Activated T-cell treated with anti-CD3 and anti-CD28 coated beads for 48 hours (primary cell): Measurements from ENCODE around the gene COX5A.
"Not testable (repeated sequence)": the region's sequence is repeated elsewhere in the genome, so short reads cannot be mapped to it uniquely, and the experiment has no call there.

ENCODE experiments used
- DNase-seq: peaks from one replicate; pipeline ENCODE4 v3.0.0-alpha.2; 2020; ENCODE audit warnings: low read depth

The COX5A gene

DNA sequence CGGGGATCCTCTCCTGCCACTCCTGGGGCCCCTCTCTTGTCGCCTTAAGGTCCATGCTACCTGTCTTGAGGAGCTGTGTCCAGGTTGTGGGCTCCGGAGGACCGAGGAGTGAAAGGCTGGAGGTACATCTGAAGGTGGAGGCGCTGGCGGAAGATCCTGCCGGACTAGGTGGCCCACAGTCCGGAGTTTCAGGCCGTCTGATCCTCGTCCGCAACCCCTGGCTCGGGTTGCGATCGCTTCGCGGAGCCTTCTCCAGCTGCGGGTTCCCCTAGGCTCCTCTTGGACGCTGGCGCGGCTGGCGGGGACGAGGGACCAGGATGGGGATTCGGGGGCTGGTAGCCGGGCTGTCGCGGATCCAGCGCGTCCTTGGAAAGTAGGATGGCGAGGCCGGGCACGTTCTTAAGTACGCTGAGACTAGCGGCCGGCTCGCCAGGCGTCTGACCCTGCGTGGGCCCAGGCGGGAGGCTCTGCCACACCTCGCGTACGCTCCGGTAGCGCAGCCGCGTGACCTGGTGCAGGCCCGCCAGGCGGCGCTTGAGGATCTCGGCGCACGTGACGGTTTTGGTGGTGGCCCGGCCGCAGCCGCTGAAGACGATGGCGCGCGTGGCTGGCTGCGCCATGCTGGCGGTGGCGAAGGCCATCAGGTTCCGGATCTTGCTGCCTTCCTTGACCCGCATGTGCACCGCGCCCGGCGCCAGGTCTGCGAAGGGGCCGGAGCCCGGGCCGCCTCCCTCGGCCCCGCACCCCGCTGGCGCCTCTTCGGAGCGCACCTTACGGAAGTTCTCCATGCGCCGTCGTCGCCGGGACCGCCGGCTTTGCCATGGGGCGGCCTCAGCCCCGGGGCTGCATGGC lies 18.1 kb upstream of the COX5A start:
- peak; percentile 76 for DNase-seq

DNA sequence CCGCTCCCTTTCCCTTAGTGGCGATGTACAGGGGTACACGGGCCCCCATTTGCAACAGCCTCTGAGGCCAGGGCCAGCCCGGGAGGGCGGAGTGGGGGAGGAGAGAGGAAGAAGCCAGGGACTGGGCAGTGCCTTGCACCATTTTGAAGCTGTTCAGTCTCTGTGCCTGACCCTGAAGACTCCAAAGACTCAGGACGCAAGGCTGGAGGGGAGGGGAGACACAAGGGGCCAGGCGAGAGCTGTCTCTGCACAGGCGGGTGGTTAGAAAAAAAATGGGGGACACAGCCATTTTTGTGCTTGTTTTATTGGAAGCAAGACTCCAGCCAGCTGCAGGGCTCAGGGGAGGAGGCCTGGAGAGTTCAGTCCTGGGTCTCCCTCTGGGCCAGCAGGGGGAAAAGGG lies 17.1 kb upstream of the COX5A start:
- no peak for DNase-seq

DNA sequence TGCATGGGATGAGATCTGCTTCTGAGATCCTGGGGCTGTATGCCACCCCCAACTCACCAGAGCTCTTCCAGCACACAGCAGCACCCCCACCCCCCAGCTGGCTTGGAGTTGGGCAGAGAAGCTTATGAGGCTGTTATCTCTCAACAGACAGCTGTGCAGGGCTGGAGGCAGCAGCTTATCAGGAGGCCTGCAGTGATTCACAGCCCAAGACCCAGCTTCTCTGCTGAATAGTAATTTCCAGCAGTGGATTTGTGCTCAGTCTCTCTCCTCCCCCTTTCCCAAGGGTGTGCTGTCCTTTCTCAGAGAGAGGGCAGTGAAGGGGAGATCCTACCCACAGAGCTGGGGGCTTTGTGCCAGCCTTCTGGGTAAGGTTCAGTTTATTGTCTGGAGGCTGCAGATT lies 16.6 kb upstream of the COX5A start:
- DNase-seq: no peak

DNA sequence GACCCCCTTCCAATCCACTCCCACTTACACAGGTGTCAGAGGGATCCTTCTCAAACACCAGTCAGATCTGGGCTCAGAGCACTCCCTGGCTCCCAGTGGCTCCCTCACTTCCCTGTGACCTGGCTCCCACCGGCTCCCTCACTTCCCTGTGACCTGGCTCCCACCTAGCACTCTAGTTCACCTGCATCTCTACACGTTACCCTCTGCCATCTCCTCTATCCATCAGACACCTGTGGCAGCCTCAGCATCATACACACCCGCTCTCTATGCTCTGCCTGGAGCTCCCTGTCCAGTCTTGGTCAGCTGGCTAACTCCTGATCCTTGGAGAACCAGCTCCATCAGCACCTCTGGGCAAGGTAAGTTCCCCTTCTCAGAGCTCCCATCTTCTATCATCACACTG lies 13.1 kb upstream of the COX5A start:
- no peak for DNase-seq

DNA sequence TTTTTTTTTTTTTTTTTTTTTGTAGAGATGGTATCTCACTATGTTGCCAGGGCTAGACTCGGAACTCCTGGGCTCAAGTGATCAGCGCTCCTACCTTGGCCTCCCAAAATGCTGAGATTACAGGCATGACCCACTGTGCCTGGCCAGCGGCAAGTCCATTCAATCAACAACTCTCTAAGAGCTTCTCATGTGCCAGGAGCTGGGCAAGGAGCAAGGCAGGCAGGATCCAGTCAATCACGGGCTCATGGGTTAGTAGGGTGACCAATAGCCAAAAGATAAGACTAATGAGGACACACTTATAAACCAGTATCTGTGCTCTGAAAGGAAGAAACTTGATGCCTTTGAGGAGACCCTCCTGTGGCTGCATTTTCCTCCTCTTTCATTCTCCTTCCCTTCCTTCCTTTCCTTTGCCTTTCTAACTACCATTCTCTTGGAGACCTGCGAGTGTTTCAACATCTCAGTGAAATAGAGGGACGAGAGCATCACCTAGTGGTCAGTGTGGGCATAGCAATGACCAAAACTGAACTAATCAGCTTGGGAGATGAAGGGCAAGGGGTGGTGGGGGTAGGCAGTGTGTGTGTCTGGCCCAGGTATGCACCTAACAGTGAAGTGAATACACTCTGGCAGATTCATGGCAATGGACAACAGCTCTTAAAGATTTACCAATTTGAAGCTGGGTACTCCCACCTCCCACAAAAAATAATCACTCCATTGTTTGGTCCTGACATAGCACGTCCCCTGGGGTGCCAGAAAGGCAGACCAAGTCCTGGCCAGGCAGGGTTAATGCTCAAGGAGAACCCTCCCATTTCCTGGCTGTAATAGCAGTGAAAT lies 12.4 kb upstream of the COX5A start:
- DNase-seq: peak; percentile 68

DNA sequence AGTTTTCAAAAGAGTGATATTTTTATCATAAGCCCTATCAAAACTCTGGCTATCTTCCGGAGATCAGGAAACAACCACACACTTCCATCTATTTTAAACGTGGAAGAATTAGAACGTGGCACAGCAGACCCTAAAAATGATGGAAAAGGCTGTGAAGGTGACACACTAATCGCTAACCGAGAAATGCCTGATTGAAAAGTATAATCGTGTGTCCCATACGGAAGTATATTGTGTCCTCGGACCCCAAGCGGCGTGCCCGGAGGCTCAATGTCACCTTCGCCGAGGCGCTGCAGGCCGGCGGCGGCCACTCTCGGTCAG lies 642 bp downstream of the COX5A start:
- DNase-seq: no peak

DNA sequence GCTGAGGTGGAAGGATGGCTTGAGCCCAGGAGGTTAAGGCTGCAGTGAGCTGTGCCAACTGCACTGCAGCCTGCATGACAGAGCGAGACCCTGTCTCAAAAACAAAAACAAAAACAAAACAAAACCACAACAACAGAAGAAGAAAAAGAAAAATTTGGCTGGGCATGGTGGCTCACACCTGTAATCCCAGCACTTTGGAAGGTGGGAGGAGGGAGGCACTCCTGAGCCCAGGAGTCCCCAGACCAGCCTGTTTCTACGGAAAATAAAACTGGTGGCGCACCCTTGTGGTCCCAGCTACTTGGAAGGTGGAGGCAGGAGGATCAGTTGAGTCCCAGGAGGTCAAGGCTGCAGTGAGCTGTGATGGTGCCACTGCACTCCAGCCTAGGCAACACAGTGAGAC lies 2.7 kb downstream of the COX5A start:
- not testable (repeated sequence) for DNase-seq

DNA sequence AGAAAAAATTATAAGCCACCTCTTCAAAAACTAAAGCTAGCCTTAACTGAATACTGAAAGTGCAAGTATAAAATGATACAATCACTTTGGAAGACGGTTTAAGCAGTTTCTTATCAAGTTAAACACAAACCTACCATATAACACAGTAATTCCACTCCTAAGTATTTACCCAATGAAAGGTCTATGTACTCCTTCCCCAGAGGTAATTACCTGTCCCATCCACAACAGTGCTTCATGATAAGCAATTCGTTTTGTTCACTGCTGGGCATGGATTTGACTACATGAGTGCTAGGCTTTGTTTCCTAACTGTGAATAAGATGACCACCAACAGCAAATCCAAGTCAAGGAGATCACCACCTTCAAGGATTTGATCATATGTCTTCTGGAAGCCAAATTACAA lies 4.3 kb downstream of the COX5A start:
- no peak for DNase-seq

DNA sequence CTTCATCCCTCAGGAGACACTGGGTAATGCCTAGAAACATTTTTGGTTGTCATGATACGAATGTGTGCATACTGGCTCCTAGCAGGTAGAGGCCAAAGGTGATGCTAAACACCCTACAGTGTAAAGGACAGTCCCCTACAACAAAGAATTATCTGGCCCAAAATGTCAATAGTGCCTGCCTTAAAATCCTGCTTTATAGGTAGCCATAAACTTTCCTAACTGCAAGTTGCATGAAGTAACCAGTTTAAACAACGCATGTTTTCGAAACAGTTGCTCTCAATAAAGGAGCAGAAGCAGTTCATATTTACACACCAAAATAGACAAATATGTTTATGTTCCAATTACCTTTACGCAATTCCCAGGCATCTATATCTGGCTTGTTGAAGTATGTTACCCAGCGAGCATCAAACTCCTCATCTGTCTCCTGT lies 9.1 kb downstream of the COX5A start:
- no peak for DNase-seq

DNA sequence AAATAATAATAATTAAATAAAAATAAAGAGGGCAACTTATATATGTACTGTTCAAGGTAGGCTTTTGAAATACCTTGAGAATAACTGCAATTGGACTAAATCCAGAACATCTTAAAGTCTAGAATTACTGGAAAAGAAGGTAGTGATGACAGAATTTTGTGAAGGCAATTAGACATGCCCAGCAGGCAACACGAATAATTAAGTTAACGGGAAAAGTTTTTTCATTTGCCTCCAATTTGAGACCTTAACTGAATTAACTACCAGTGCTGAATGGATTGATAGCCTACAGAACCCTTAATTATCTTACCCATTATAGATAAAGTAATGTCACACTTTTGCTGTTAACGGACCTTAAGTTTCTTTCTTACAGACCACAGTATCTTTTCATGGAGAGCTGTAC lies 13.3 kb downstream of the COX5A start:
- no peak for DNase-seq

DNA sequence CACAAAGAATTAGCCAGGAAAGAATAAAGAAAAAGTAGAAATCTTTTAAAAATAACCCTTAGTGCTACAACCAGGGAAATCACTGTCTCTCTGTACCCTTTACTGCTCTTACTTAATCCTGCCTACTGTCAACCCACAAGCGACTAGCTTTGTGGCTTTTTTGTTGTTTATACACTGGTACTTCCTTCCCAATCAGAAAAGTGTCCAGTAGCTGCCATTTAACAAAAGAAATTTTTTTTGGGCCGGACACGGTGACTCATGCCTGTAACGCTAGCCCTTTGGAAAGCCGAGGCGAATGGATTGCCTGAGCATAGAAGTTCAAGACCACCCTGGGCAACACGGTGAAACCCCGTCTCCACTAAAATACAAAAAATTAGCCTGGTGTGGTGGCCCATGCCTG lies 17.4 kb downstream of the COX5A start:
- no peak for DNase-seq

DNA sequence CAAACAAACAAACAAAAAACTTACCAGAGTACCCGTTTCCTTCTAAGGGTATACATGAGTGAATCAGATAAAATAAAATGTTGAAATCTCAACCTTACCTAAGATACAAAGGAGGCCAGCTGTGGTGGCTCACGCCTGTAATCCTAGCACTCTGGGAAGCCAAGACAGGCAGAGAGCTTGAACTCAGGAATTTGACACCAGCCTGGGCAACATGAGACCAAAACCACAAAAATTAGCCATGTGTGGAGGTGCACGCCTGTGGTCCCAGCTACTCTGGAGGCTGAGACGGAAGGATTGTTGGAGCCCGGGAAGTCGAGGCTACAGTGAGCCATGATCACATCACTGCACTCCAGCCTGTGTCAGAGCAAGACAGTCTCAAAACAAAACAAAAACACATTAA lies 20.2 kb downstream of the COX5A start:
- no peak for DNase-seq

DNA sequence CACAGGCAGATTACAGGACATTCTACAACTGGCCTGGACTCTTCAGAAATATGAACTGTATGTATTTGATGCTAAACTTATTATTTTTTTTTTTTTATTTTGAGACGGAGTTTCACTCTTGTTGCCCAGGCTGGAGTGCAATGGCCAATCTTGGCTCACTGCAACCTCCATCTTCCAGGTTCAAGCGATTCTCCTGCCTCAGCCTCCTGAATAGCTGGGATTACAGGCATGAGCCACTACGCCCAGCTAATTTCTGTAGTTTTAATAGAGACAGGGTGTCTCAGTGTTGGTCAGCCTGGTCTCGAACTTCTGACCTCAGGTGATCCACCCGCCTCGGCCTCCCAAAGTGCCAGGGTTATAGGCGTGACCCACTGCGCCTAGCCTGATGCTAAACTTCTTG lies 24.1 kb downstream of the COX5A start:
- not testable (repeated sequence) for DNase-seq

DNA sequence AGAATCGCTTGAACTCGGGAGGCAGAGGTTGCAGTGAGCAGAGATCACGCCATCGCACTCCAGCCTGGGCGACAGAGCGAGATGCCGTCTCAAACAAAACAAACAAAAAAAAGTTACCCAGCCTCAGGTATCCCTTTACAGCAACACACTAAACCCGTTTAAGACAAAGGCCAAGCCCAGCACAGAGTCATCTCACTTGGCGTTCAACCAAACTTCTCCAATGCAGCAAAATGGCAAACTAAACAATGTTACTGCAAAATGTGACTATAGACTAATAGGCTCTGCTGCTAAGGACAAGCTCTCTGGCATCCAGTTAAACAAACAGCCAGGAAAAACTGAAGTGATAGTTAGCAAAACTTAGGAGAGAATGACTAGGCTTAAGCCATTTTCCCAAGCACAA lies 24.8 kb downstream of the COX5A start:
- DNase-seq: no peak

DNA sequence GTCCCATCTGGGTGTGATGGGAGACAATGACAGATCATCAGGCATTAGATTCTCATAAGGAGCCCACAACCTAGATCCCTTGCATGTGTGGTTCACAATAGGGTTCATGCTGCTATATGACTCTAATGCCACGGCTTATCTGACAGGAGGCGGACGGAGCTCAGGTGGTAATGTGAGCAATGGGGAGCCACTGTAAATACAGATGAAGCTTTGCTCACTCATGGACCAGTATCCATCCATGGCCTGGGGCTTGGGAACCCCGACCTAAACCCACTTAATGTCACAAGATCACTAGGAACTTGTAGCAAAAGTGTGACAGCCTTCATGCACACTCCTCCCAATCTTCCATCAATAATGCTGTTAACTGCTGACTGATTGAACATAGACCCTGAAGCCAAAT lies 29.2 kb downstream of the COX5A start:
- DNase-seq: no peak

DNA sequence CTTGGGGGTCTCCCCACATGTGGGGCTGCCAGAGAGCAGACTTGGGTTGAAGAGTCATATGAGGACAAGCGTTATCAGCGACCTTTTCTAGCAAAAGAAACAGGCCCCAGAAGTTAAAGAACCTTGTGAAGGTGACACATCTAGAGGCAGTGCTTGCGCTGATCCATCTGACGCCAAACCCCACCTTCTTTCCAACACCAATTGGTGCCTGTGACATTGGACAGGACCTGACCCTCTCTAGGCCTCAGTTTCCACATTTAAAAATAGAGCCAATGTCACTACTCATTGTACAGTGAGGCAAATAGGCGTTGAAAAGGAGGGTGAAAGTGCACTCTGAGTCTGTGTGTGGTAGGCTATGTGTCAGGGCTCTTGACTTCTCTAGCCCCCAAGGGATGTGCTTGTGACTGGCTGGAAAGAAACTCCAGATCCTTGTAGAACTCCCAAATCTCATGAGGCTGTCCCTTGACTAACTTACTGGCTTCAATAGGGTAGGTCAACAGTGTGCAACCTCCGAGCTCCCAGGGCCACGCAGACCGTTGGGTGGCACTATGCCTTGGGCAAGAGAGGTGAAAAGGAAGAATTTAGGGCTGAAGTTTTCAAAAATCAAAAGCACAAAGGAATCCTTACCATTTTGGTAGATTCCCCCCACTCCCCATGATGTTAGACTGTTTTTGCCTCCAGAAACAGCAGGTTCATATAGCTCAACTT lies 30.6 kb downstream of the COX5A start:
- DNase-seq: no peak

DNA sequence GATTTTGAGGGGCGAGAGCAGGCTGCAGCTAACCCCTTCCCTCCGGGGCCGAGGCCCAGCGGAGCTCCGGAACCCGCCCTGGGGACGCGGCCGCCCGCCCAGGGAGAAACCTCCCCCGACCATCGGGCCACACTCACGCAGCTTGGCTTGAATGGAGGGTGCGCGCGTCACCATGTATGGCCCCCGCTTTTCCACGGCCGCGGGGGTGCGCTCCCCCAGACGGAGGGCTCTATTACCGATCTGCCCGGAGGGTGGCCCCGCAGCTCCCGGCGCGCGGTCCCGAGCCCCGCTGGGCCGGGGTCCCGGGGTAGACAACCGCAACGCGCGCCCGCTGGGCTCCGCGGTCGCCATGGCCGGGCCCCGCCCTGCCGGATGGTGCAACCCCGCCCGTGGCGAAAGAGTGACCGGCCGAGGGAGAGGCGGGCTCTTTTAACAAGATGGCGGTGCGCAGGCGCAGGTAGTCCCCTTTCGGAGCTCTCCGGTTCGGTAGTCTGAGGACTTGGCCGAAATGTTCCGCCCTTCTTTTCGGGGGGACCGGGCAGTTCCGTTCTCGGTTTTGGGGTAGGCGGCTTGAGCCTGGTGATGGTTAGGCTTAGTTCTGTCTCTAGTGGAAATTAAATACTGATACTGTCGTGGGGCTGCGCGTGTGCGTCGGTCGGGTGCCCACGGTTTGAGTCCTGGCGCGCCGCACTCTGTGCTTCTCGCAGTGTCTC lies 31.3 kb downstream of the COX5A start, which contains the start of gene FAM219B:
Gene FAM219B, minus strand, starts transcription at position 402 of the 713 bp plus-strand sequence. Its CDS starts 51 bp downstream, at position 351.
- peak; percentile 74 for DNase-seq

DNA sequence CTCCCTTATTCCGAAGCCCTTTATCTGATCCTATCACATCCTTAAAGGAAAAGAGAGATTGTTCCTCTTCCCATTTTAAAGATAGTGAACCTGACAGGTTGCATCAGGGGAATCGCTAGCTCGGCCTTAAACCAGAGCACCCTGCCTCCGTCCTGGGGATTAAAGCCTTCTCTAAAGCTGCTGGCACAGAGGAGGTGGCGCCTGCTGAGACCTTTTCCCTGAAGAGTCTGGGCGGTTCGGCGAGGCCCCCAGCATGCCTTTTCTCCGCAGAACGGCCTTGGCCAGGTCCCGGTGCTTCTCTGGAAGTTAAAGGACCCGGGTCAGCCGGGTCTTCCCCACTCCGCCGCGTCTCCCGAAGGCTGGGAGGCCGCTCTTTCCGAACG lies 31.8 kb downstream of the COX5A start:
- DNase-seq: no peak

DNA sequence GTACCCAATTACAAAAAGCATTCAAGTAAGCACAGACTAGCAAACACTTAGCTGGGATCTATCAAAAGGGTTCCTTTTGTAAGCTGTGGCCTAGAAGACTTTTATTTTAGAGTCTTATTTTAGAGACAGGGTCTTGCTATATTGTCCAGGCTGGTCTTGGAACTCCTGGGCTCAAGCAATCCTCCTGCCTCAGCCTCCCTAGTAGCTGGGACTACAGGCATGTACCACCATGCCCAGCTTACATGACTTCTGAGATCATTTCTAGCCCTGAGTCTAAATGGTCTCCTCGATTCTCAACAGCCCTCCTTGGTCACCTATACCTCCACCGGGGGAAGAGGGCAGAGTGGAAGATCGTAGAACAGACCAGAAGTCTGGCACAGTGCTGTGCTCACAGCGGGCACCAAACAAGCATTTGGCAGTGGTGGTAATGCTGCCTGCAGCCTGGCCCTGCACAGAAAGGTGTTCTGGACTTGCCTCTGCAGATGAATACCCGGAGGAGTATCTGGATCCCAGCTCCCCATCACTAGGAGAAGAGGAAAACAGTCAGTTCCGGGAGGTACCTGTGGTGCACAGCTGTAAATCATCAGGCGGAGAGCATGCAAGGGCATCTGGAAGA lies 33.6 kb downstream of the COX5A start:
- DNase-seq: no peak

DNA sequence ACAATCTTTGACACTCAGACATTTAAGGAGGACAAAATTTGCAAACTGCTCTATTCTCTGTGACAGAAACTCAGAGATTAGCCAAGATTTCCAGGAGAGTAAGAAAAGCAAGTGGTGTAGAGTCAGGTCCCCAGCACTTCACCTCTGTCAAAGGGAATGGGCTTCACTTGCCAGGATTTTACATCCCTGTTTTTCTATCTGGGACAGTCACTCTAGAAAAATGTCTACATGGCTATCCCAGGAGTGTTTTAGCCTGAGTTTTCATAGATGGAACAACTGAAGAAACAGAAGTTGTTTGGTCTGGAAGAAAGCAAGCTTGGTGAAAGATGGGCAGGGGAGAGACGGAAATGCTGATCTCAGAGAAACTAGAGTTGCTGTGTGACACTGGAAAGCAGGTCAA lies 34.2 kb downstream of the COX5A start:
- DNase-seq: no peak

DNA sequence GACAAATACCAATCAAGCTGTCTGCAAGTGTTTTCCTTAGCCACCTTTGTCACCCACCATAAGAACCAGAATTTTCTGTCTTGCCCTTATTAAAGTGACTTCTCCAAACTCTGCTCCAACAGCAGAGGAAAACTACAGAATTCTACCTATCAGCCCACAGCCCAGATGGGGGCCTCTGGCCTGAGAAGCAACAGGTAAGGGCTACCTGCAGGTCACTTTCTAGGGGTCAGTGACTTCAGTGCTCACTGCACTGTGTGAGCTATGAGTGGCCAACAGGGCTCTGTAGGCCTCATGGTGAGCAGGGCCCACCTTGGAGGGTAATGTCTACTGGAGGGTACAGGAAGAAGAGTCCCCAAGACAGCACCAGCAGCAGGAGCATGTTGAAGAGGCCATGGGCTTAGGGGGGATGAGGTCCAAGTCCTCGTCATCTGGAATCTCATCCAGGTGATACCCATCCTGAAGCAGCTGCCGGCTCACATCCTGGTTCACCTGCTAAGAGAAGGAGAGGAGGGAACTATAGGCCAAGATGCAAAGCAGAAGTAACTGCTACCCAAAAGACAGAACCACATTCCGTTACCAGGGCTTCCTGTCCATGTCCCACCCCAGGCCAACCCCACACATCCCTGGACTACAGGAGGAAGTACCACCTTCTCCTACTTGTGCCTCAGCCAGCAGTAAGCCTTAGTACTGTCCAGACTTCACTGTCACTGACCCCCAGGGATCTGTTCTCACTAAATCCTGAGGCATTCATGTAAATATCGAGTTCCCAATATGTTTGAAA lies 35.4 kb downstream of the COX5A start:
- DNase-seq: no peak
